NCI-H1092 treated with DMSO at 0.1 percent for 48 hours (cell line): Measurements from ENCODE around the gene OR5V1.
"Not testable (repeated sequence)": the region's sequence is repeated elsewhere in the genome, so short reads cannot be mapped to it uniquely, and the experiment has no call there.

Experiments
- DNase-seq: peaks from one replicate; lab custom pipeline; 2025; lab: John Stamatoyannopoulos, UW

Gene OR5V1

DNA sequence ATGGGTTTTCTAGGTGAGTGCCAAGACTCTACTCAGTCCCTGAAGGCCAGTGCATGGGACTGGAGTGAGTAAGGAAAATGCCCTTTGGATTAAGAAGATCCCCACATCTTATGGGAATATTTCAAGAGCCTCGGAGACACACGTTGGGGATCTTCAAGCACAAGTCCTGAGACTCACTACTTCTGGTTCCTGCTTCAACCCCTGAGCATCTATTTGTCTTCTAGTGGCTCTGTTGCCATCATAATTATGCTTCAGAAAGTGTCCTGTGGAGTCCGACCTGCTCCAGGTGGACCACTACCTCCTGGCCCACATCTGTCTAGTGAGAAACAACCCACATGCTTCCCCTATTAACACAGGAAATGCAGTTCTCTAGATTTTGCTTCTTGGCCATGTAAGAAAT lies at the start of gene OR5V1:
Gene OR5V1, minus strand, starts transcription at position 101 of the 400 bp plus-strand sequence. CDS start 12,670 bp downstream, outside the sequence.
- no peak for DNase-seq

DNA sequence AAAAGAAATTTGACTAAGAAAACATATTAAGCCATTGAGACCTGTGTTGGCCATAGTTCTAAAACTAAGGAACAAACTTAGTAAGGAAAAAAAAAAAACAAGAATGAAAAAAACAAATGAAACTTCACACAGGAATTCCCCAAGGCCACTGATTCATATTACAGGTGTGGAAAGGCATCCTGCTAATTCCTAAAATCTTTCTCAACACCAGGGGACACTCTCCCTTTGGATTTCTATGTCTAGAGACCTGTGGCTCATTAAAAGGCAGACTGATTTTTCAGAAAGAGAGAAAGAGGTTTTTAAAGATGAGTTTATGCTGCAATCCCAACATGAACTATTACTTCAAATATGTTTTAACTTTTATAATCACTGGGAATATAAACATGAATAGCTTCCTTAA lies 45.9 kb upstream of the OR5V1 start, which contains the start of gene OR12D1:
Gene OR12D1, plus strand, starts transcription at position 341 of the 400 bp plus-strand sequence.
- no peak for DNase-seq

DNA sequence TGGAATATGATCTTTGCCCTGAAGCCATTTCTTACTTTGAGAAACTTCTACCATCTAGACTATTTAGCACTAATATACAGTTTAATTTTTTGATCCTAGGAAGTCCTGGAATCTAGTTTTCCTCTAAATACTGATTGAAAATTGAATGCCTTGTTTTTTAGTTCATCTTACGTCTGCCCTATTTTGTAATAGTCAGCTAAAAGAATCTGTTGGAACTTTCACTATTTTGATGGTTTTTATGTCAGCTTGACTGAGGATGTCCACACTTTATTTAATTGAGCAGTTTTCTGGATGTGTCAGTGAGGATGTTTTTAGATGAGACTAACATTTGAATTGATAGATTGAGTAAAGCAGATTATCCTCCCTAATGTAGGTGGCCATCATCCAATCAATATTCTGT lies 35.1 kb upstream of the OR5V1 start:
- DNase-seq = no peak

DNA sequence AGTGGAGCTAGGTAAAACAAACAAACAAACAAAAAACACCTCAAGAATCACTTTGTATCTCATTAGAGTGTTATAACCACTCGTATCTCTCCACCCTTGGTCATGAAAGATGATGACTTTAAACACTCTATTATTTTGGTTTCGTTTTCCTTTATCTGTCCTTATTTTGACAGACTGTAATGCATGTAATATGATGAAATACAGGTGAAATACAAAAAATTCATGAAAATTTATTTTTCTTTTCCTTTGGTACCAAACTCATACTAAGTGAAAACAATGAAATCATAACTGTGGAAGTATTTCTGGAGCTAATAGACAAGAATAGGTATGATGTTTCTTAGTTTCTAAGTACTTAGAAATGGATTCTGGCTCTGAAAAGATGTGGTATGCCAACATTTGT lies 30.9 kb upstream of the OR5V1 start:
- DNase-seq = no peak

DNA sequence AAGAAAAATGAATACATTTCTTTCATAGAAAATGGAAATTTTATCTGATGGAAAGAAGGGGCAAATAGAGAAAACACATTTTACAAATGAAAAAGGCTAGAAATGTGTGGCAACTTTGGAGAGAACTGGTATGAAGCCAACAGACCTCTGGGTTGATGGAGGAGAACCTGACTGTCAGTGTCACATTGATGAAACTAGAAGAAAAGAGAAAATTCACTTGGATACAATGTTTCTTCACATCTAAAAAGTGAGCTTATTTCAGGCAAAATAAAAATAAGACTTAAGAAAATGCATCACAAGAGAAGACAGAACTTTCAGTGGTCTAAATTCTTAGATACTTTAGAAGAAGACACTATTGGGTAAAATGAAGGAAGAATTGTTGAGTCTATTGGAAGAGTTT lies 26.7 kb upstream of the OR5V1 start, which contains the start of gene OR12D2:
Gene OR12D2, plus strand, starts transcription at position 301 of the 400 bp plus-strand sequence. CDS start 1,069 bp downstream, outside the sequence.
- no peak for DNase-seq

DNA sequence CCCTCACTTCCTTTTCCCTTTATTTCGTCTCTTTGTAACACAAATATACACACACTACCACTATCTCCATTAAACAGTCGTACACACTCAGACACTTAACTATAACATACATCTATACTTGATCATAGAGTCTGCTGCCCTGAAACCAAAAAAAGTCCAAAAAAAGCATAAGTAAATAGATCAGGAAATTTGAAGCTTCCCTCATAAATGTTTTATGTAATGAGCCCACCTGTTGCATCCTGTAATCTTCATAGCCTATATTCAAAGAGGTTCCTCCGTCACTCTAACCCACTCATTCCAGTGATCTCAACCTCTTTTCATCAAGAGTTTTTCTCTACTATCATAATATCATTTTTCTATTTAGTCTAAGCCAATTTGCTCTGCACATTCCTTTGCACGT lies 19.9 kb upstream of the OR5V1 start:
- DNase-seq = no peak

DNA sequence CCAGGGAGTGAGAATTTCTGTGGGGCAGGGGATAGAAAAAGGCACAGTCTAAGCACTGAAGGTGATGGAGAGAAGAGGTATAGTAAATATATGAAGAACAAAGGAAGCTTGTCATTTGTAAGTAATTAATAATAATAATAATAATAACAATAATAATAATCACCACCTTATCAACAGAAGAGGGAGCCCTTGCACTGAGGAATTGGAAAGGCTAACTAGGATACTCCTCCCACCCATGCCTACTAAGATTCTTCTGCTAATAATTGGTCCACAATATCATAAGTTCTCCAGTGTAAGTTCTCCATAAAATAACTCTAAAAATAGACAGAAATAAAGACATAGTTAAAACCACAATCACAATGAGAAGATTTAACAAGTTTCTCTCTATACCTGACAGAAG lies 7.3 kb upstream of the OR5V1 start:
- no peak for DNase-seq

DNA sequence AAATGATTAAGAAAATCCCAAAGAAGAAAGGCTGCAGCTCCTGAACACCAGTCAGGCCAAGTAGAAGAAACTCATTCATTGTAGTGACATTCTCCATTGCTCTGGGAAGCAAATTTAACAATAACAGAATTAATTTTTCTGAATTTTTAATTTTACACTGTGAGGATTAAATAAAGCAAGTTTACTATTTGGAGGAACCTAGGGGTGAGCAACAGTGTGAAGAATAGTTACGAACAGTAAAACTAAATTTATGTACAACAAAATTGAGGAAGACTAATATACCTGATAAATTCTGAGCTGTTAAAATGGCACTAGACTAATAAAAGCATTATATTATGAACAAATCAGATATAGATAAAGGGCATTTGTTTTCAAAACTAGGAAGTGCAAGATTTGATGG lies 6.5 kb upstream of the OR5V1 start, which contains the start of gene OR12D3:
Gene OR12D3, minus strand, starts transcription at position 101 of the 400 bp plus-strand sequence. Its CDS starts 4 bp downstream, at position 97.
- no peak for DNase-seq

DNA sequence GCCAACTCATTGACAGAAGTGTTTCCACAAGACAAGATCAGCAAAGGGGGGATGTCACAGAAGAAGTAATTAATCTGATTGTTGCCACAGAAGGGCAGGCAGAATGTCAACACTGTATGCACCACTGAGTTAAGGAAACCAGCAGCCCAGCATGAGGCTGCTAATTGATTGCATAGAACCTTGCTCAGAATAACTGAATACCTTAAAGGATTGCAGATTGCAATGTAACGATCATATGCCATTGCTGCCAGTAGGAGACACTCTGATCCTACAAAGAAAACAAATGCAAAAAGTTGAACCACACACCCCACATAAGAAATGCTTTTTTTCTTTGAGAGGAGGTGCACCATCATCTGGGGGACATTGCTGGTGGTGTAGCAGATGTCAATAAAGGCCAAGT lies 13.1 kb downstream of the OR5V1 start:
- no peak for DNase-seq

DNA sequence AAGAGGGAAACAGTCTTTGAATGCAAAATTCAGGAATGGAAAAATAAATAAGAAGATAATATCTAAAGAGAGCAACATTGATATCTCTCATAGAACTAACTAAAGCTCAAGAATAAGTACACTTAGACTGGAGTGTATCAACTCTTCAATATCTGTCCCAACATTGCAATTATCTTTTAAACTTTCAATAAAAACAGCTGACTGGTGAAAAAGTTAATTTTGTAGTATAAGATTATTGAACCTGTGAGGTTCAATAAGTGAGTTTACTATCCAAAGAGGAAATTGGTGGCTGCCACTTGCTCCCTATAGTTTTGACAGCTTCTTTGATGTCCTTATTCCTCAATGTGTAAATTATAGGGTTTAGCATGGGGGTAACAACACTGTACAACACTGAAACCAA lies 13.7 kb downstream of the OR5V1 start:
- DNase-seq = no peak

DNA sequence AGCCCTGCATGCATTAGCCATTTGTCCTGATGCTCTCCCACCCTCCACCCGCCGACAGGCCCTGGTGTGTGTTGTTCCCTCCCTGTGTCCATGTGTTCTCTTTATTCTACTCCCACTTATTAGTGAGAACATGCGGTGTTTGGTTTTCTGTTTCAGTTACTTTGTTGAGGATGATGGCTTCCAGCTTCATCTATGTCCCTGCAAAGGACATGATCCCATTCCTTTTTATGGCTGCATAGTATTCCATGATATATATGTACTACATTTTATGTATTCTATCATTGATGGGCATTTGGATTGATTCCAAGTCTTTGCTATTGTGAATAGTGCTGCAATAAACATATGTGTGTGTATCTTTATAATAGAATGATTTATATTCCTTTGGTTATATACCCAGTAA lies 19.3 kb downstream of the OR5V1 start:
- not testable (repeated sequence) for DNase-seq

DNA sequence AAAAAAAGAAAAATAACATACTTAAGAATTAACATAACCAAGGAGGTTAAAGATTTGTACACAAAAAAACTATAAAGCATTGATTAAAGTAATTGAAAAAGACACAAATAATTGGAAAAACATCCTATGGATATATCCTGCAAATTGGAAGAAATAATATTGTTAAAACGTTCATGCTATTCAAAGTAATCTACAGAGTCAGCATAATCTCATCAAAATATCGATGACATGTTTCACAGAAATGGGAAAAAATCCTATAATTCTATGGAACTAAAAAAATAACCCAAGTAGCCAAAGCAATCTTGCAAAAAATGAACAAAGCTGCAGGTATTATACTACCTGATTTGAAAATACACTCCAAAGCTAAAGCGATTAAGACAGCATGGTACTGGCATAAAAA lies 23.3 kb downstream of the OR5V1 start:
- DNase-seq = no peak

DNA sequence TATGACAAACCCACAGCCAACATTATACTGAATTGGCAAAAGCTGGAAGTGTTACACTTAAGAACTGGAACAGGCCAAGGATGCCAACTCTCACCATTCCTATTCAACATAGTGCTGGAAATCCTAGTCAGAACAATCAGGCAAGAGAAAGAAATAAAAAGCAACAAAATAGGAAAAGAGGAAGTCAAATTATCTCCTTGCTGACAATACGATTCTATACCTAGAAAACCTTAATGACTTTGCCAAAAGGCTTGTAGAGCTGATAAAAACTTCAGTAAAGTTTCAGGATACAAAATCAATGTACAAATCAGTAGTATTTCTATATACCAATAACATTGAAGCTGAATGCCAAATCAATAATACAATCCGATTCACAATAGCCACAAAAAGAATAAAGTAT lies 32.4 kb downstream of the OR5V1 start:
- DNase-seq = no peak

DNA sequence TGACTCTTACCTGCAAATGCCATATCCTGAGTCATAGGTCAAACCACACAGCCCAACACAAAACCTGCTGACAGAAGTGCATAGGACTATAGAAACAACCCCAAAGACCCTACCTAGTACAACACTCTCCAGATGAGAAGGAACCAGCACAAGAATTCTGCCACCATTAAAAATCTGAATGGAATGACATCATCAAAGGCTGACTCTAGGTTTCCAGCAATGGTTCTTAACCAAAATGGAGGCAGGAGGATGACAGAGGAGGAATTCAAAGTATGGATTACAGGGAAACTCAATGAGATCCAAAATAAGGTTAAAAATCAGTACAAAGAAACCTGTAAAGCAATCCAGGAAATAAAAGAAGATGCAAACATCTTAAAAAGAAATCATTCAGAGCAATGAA lies 36.0 kb downstream of the OR5V1 start:
- DNase-seq = no peak

DNA sequence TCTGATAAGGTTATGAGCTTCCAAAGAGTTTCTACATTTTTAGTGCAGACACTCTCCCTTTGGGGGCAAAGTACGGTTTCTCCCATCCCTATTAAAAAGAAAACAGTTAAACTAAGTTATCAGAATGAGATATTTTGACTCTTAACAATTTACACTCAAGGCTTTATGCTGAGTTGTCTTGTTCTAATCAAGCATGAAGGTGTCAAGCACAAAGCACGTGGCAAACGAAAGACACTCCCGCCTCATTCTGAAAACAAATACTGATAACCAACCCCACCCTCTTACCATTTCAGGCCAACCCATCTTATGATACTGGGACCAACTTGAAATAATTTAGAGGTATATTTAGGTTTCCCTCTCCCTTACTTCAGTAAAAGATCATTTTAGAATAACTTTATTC lies 42.9 kb downstream of the OR5V1 start:
- no peak for DNase-seq

DNA sequence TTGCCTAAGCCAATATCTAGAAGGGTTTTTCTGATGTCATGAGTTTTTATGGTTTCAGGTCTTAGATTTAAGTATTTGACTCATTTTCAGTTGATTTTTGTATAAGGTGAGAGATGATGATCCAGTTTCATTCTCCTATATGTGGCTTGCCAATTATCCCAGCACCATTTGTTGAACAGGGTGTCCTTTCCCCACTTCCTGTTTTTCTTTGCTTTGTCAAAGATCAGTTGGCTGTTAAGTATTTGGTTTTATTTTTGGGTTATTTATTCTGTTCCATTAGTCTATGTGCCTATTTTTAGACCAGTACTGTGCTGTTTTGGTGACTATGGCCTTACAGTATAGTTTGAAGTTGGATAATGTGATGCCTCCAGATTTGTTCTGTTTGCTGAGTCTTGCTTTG lies 45.3 kb downstream of the OR5V1 start:
- DNase-seq = not testable (repeated sequence)

DNA sequence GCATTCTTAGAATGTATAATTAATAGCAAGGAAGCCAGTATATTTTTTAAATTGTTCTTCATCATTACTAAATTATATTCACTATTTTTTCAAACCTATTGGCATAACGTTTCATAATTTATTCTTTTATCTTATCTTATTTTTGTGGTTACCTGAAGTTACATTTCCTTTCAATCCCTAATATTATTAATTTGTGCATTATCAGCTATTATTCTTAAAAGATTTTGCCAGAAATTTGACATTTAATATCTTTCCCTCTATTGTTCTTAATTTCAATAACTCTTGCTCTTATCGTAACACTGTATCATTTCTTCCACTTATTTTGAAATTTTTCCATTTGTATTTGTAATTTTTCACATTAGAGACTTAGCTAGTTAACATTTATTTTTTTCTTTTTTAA lies 48.7 kb downstream of the OR5V1 start:
- no peak for DNase-seq
